Globus pallidus (tissue), 1 donor: ENCODE measurements around the gene GABRG3.
A peak's percentile ranks its signal among the peaks of the same experiment; 100 is the strongest.
"Not testable (repeated sequence)": the region's sequence is repeated elsewhere in the genome, so short reads cannot be mapped to it uniquely, and the experiment has no call there.

Experiments used
- DNase-seq: peaks from one replicate; pipeline ENCODE4 v3.0.0-alpha.2; 2015; ENCODE audit warnings: low spot score

Gene GABRG3

GRCh38 chr15:27182561-27183110, 211.7 kb downstream of the GABRG3 start:
- no peak for DNase-seq

DNA sequence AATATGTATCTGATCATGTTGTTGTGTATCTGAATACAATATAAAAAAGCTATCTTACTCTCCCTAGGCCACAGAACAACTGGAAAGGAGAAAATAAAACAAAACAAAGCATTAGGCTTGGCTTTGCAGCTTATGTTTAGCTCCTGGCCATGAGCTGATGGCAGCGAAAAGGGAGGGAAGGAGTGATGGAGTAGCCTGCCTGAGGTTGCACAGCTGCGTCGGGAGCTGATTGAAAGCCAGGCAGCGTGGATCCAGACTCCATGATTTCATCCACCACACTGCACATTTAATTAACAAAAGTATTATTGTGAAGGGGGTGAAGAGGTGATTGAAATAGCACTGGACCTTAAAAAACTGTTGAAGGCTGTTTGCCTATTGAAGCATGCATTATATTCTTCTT, 212.2 kb downstream of the GABRG3 start:
- DNase-seq: peak; percentile 7

DNA sequence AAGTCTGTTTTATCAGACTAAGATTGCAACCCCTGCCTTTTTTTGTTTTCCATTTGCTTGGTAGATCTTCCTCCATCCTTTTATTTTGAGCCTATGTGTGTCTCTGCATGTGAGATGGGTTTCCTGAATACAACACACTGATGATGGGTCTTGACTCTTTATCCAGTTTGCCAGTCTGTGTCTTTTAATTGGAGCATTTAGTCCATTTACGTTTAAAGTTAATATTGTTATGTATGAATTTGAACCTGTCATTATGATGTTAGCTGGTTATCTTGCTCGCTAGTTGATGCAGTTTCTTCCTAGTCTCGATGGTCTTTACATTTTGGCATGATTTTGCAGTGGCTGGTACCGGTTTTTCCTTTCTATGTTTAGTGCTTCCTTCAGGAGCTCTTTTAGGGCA, 220.5 kb downstream of the GABRG3 start:
- DNase-seq: not testable (repeated sequence)

DNA sequence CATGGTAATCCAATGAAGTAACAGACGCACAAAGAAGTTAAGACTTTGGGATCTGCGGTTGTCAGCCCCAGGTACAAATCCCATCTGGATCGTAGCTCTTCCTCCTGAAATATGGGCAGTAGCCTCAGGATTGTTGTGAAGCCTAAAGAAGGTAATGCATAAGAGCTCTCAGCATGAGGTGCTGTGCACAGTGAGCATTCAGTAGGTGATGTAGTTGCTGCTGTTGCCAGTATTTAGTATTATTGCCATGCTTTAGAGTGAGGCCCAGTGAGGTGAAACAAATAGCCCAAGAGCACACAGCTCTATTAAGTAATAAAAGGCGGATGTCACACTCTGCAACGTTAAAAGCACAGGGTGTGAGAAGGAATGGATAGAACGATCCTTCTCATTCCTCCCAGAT, 225.7 kb downstream of the GABRG3 start:
- DNase-seq: no peak

DNA sequence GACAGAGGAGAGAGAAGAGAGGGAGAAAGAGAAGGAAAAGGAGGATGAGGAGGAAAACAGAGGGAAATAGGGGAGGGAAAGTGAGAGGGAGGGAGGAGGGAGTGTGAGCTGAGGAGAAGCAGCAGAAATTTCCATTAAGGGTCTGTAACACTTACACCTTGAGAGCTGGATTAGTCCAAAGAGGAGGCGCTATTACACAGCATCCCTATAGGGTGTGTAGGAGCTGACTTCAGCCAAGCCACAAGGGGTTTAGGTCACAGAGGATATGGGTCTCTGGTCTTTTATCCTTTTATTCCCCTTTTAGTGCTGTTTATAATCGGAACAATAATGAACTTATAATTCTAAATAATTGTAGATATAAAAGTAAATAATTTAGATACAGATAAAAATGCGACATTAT, 230.4 kb downstream of the GABRG3 start:
- DNase-seq: no peak

GRCh38 chr15:27210176-27210575, 239.2 kb downstream of the GABRG3 start:
- DNase-seq: no peak

- no peak for DNase-seq
These were observed 243.1 kb downstream of the GABRG3 start for GRCh38 chr15:27214032-27214431.

DNA sequence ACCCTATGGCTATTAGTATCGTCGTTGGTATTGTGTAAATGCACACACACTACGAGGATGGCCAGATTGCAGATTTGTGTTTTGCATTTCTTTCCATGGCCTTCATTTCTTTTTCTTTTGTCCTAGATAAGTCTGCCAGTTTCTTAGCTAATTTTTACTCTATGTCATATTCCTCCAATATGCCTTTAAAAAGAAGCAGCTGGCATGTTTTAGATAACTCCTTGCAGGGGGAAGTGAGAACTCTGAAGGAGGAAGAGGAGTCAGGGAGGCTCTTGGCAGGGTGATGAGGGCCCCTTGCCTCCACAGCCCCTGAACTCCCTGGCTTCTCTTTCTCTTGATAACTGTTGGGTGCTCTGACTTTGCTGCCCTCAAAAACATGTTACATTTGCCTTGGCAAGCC, 244.0 kb downstream of the GABRG3 start:
- no peak for DNase-seq

- DNase-seq: no peak
These were observed 247.4 kb downstream of the GABRG3 start for GRCh38 chr15:27218426-27218825.

- DNase-seq: no peak
These were observed 248.7 kb downstream of the GABRG3 start for GRCh38 chr15:27219636-27220035.

DNA sequence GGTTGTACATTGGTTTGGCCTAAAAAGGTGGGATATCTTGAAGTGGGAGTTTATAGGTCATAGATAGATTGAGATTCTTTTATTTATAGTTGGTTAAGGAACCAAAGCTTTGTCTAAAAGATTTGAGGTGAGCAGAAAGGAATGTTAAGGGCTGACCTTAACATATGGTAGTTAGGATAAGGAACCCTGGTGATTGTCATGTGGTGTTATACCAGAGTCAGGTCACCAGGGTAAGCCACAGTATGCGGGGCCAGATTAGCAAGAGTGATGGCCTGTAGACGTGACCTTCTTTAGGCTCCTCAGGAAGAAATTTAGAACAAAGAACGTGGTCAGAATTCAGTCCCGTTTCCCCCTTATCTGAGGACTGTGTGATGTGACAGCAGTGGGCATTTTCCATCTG, 249.2 kb downstream of the GABRG3 start:
- DNase-seq: no peak

DNA sequence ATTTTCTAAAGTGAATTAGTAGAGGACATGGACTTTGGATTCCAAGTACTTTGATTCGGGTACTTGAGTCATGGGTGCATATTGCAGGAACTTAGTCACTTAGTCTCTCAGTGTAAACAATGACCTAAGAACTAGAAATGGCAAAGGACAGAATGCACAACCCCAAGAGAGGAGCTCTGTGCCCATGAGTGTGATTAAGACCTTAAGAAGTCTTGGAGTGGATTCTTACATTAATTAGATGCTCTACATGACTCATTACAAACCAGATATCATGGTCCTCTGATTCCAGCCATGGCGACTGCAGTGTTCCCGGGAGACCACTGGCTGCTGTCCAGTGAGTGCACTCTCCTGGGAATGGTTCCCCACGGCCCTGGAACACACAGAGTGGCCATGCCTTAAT, 251.5 kb downstream of the GABRG3 start:
- DNase-seq: no peak

- DNase-seq: no peak
These were observed 252.2 kb downstream of the GABRG3 start for GRCh38 chr15:27223179-27223578.

DNA sequence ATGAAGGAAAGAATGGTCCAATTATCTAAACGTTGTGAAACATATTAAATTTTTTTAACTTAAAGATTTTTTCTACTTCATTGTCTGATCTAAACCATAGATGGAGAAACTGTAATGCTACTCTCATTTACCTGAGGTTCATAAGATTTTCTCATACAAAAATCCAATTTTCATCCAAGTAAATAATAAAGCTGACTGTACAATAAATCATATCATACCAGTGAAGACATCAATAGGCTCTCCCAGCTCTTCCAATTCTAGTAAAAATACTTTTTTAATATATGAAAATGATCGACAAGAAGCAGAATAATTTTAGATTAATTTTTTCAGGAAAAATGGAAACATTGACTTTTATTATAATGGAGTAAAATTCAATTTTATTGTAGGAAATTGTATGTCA, 260.8 kb downstream of the GABRG3 start:
- no peak for DNase-seq

- no peak for DNase-seq
These were observed 261.9 kb downstream of the GABRG3 start for GRCh38 chr15:27232876-27233275.

DNA sequence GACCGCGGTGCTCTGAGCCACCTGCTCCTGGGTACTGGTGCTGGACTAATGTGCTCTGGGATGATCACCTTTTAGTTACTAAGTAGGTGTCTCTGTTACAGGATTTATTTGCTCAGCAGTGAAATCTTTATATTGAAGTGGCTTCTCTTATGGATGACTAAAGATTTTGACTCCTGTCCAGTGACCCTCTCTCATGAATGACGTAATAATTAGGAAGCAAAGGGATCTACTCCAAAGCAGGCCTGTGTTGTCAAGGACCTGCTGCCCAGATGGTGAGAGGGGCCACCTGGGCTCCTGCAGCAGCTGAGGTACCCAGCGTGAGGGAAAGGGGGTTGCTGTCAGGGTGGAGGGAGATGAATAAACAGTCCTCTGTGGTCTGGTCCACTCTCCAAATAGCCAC, 263.6 kb downstream of the GABRG3 start:
- no peak for DNase-seq

GRCh38 chr15:27235161-27235560, 264.2 kb downstream of the GABRG3 start:
- DNase-seq: no peak

DNA sequence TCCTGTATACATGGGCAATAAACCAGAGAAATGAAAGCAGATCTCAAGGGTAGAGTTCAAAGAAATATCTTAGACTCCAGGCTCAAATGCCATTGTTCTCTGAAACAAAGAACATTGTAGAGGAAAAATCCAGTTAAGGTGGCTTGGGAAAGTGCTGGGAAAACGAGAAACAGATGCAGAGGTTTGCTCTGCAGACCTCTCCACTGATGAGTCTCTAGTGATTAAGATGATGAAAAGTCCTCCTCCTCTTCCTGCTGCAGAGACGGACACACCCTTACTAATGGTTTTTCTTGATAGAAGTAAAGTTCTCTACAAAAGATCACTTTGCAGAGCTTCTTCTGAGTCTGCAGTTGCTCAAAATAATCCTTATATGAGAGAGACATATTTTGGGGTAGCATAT, 264.7 kb downstream of the GABRG3 start:
- DNase-seq: no peak

DNA sequence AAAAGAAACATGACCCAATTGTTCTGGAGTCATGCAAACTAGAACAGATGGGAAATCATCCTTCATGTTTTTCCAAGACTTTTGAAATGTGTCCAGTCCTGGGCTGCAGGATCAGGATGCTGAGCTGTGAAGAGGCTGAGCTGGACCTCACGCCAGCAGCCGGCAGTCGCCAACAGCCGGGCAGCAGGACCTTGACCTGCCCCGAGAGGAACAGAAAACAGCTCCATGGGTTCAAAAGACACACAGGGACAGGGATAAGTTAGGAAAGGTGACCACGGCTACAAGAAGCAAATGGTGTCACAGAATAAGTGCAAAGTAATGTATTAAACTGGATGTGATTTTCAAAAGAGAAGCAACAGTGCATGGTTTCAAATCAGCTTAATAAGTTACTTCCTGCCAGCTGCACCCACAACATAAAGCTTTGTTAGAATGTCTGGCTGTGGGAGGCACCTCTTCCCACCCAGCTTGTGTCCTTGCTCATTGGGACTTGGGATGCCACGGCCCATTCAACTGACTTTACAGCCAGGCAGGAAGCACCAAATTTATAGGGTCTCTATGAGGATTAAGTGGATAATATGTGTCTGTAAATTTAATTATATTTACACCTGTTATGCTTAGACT, 266.4 kb downstream of the GABRG3 start:
- no peak for DNase-seq

DNA sequence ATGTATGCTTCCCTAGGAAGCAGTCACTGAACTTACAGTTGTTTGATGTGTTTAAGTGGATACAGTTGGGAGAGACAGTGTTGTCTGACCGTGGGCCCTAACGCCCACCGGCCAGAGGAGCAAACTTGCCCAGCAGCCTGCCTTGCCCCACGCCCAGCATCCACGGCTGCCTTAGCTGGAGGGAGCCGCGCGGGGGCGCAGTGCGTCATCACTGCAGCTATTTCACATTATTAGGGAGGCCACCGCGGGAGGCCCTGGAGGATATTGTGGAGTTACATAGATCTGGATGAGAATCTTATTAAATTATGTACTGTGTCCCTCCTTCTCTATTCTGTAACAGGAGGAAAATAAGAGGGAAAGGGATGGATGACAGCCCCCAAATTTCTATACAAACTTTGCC, 267.2 kb downstream of the GABRG3 start:
- DNase-seq: no peak

DNA sequence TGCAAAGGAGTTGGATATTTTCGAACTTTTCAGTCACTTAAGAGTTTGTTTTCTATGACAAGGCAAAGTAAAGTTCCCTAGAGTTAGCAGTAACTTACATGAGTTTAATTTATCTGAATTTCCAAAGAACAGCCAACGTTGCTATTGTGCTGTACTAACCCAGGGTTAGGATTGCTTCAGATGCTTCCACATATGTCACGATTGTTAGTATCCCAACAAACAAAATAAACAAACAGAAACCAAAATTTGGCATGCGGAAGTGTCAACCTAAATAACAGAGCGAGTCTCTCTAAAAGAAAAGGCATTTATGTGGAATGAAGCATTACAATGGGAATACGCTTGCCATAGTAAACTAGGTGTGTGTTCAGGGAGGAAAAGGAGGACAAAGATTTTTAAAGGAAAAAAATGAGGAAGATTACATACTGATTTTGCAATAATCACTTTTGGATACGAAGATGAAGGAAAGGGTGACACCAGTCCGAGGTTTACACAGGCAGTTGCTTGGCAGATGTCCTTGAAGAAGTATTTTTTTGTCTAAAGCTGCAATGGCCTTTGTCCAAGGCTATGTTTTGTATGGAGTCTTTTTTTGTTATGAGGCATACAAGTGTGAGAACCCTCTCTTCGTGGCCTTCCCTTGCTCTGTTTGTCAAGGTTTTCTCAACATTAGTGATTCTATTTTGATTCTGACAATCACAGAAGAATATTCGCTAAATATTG, 267.9 kb downstream of the GABRG3 start:
- no peak for DNase-seq

- DNase-seq: no peak
These were observed 271.0 kb downstream of the GABRG3 start for GRCh38 chr15:27241943-27242342.

- DNase-seq: no peak
These were observed 273.1 kb downstream of the GABRG3 start for GRCh38 chr15:27244047-27244446.

- no peak for DNase-seq
These were observed 277.3 kb downstream of the GABRG3 start for GRCh38 chr15:27248251-27248650.
